ENCODE data around the gene TP53BP1.
"Not testable (repeated sequence)": the region's sequence is repeated elsewhere in the genome, so short reads cannot be mapped to it uniquely, and the experiment has no call there.

GRCh38 chr15:43532826-43533225, 39.9 kb upstream of the TP53BP1 start:
- TF ChIP-seq CTCF, POLR2A (IDR thresholded peaks at IDR 0.05): not testable (repeated sequence)

Data from testis (tissue), 2 donors.